SK-N-SH treated with all-trans-retinoic acid at 6 μM for 48 hours (cell line): ENCODE measurements around the gene ZSCAN23.
"Not testable (repeated sequence)": the region's sequence is repeated elsewhere in the genome, so short reads cannot be mapped to it uniquely, and the experiment has no call there.

Experiments
- ATAC-seq: fragments of 200-7000 bp; cut with Tn5 transposase; 3 replicates; pipeline ENCODE4 v1.9.1; 2020; ENCODE audit warnings: mild to moderate bottlenecking, moderate library complexity
- ARNTL ChIP-seq: fragments of 450-650 bp; formaldehyde crosslinking; IDR thresholded peaks from 2 replicates; pipeline ENCODE4 v1.5.0; 2020; ENCODE audit warnings: low read depth, mild to moderate bottlenecking, moderate library complexity, borderline replicate concordance
- BACH2 ChIP-seq: fragments of 250-450 bp; sonication (Bioruptor Pico); IDR thresholded peaks from 2 replicates; pipeline ENCODE4 v1.9.0; 2021; ENCODE audit warnings: mild to moderate bottlenecking, borderline replicate concordance
- CREB5 ChIP-seq: fragments of 250-450 bp; sonication (Bioruptor Pico); IDR thresholded peaks from 2 replicates; pipeline ENCODE4 v1.5.1; 2020; ENCODE audit warnings: low read depth, mild to moderate bottlenecking, moderate library complexity
- CSDC2 ChIP-seq: fragments of 250-450 bp; sonication (Bioruptor Pico); IDR thresholded peaks from 2 replicates; pipeline ENCODE4 v1.5.0; 2020; ENCODE audit warnings: mild to moderate bottlenecking, moderate library complexity
- CSRNP3 ChIP-seq: fragments of 250-450 bp; sonication (Bioruptor Pico); IDR thresholded peaks from 2 replicates; pipeline ENCODE4 v1.5.1; 2021; ENCODE audit warnings: mild to moderate bottlenecking, moderate library complexity
- GLIS3 ChIP-seq: fragments of 250-450 bp; sonication (Bioruptor Pico); IDR thresholded peaks from 2 replicates; pipeline ENCODE4 v1.5.0; 2020; ENCODE audit warnings: mild to moderate bottlenecking, moderate library complexity
- ISL1 ChIP-seq: fragments of 250-450 bp; sonication (Bioruptor Pico); IDR thresholded peaks from 2 replicates; pipeline ENCODE4 v2.1.2; 2022; ENCODE audit warnings: mild to moderate bottlenecking, moderate library complexity
- OSR1 ChIP-seq: fragments of 250-450 bp; sonication (Bioruptor Pico); IDR thresholded peaks from 2 replicates; pipeline ENCODE4 v1.8.0; 2022; ENCODE audit warnings: moderate library complexity, mild to moderate bottlenecking, inconsistent platforms
- POU6F1 ChIP-seq: fragments of 250-450 bp; sonication (Bioruptor Pico); IDR thresholded peaks from 2 replicates; pipeline ENCODE4 v1.8.0; 2021; ENCODE audit warnings: low read depth, mild to moderate bottlenecking, moderate library complexity, borderline replicate concordance
- PPARA ChIP-seq: fragments of 250-450 bp; sonication (Bioruptor Pico); IDR thresholded peaks from 2 replicates; pipeline ENCODE4 v1.5.0; 2020; ENCODE audit warnings: mild to moderate bottlenecking, borderline replicate concordance
- RARB ChIP-seq: fragments of 250-450 bp; sonication (Bioruptor Pico); IDR thresholded peaks from 2 replicates; pipeline ENCODE4 v1.8.0; 2021; ENCODE audit warnings: mild to moderate bottlenecking, moderate library complexity
- SNAI2 ChIP-seq: fragments of 250-450 bp; sonication (Bioruptor Pico); IDR thresholded peaks from 2 replicates; pipeline ENCODE4 v1.5.0; 2020; ENCODE audit warnings: mild to moderate bottlenecking, moderate library complexity
- TCF4 ChIP-seq: fragments of 250-450 bp; sonication (Bioruptor Pico); IDR thresholded peaks from 2 replicates; pipeline ENCODE4 v1.8.0; 2021; ENCODE audit warnings: mild to moderate bottlenecking, moderate library complexity, borderline replicate concordance
- TOX ChIP-seq: fragments of 250-450 bp; sonication (Bioruptor Pico); IDR thresholded peaks from 2 replicates; pipeline ENCODE4 v1.8.0; 2021; ENCODE audit warnings: mild to moderate bottlenecking, moderate library complexity, borderline replicate concordance
- TSHZ2 ChIP-seq: fragments of 250-450 bp; sonication (Bioruptor Pico); IDR thresholded peaks from 2 replicates; pipeline ENCODE4 v1.5.0; 2020; ENCODE audit warnings: mild to moderate bottlenecking, moderate library complexity
- ZC3H10 ChIP-seq: fragments of 250-450 bp; sonication (Bioruptor Pico); IDR thresholded peaks from 2 replicates; pipeline ENCODE4 v1.5.1; 2021; ENCODE audit warnings: mild to moderate bottlenecking, moderate library complexity
- ZFP3 ChIP-seq: fragments of 250-450 bp; sonication (Bioruptor Pico); IDR thresholded peaks from 2 replicates; pipeline ENCODE4 v1.5.0; 2020; ENCODE audit warnings: mild to moderate bottlenecking, moderate library complexity
- ZFP30 ChIP-seq: fragments of 450-650 bp; formaldehyde crosslinking; IDR thresholded peaks from 2 replicates; pipeline ENCODE4 v1.5.0; 2022; ENCODE audit warnings: mild to moderate bottlenecking, moderate library complexity
- ZNF565 ChIP-seq: fragments of 450-650 bp; formaldehyde crosslinking; conservative IDR thresholded peaks from 2 replicates; pipeline ENCODE4 v1.5.0; 2020; ENCODE audit warnings: low read depth, mild to moderate bottlenecking, moderate library complexity

ZSCAN23 gene

GRCh38 chr6:28474441-28475219 lies 31.3 kb upstream of the ZSCAN23 start:
- peak; percentile 92 for ATAC-seq
- no peak for TF ChIP-seq SNAI2
- TF ChIP-seq ARNTL (CRISPR knock-in tag), result no peak
- TF ChIP-seq ZFP3, result 0 out of 2 replicates have a peak, but pooled peaks have one; percentile 23
- TF ChIP-seq GLIS3 (CRISPR knock-in tag), result no peak
- no peak for TF ChIP-seq TCF4 (CRISPR knock-in tag)

GRCh38 chr6:28469153-28469745 lies 26.0 kb upstream of the ZSCAN23 start:
- not testable (repeated sequence) for ATAC-seq

GRCh38 chr6:28468056-28468455 lies 24.8 kb upstream of the ZSCAN23 start:
- TF ChIP-seq GLIS3 (CRISPR knock-in tag), result no peak
- TF ChIP-seq CSDC2 (CRISPR knock-in tag), result no peak
- no peak for TF ChIP-seq SNAI2
- TF ChIP-seq BACH2 (CRISPR knock-in tag), result no peak
- no peak for TF ChIP-seq ARNTL (CRISPR knock-in tag)
- no peak for TF ChIP-seq ZFP30
- TF ChIP-seq ZNF565 (CRISPR knock-in tag), result no peak
- TF ChIP-seq PPARA (CRISPR knock-in tag), result no peak
- no peak for TF ChIP-seq ZC3H10 (CRISPR knock-in tag)

GRCh38 chr6:28462401-28462800 lies 19.1 kb upstream of the ZSCAN23 start:
- TF ChIP-seq CSRNP3 (no peak), POU6F1 (CRISPR knock-in tag) (no peak), CREB5 (no peak), RARB (CRISPR knock-in tag) (no peak), TOX (CRISPR knock-in tag) (no peak), ARNTL (CRISPR knock-in tag) (no peak), OSR1 (no peak), TSHZ2 (CRISPR knock-in tag) (no peak), TCF4 (CRISPR knock-in tag) (no peak)
- TF ChIP-seq, all 23 proteins: peak for 0
- ATAC-seq, result no peak

More at GRCh38 chr6:28468056-28468455, 24.8 kb upstream of the ZSCAN23 start:
- ATAC-seq, result no peak

- no peak for TF ChIP-seq ISL1 (CRISPR knock-in tag)
- ATAC-seq, result no peak
Observed at GRCh38 chr6:28458568-28458967, 15.3 kb upstream of the ZSCAN23 start.
